ENCODE results near the gene TSEN15.
"Not testable (repeated sequence)": the region's sequence is repeated elsewhere in the genome, so short reads cannot be mapped to it uniquely, and the experiment has no call there.

Gene TSEN15

DNA sequence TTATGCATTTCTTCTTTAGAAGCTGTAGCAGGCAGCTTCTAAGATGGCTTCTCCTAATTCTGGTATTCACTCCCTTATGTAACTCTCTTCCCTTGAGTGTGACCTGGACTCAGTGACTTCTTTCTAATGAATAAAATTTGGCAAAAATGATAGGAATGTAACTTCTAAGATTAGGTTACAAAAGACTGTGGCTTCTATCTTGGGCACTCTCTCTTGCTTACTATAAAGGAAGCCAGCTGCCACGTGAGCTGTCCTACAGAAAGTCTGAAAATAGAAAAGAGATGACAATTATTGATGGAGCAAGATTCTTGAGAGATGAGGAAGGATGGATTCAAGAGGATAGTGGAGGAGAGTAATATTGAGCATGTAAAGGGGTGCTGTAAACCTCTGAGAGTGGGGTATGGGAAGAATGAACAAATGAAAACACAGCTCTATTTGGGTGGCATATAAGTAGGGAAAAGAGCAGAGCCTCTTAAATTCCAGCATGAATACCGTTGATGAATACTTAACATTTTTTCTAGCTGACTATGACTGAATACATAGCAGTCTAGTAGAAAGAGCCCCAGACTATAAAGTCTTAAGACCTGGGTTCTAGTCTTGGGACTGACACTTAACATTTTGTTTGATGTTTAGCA, 5.5 kb downstream of the TSEN15 start:
- DNase-seq: no peak

DNA sequence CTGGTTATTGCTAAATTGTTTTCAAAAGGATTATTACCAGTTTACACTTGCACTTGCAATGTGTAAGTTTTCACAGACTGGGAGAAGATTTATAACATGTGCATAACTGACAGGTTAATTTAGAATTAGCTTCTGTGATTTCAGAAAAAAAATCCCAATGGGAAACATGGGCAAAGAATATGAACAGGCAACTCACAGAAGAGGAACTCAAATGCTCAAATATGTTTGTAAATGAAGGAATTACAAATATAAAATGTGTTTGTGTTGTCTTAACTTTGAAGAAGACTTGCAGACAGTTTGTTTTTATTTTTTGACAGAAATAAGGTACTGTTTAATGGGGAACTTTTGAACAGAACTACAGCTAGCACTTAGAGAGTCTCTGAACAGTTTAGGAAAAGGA, 8.4 kb downstream of the TSEN15 start:
- no peak for DNase-seq

DNA sequence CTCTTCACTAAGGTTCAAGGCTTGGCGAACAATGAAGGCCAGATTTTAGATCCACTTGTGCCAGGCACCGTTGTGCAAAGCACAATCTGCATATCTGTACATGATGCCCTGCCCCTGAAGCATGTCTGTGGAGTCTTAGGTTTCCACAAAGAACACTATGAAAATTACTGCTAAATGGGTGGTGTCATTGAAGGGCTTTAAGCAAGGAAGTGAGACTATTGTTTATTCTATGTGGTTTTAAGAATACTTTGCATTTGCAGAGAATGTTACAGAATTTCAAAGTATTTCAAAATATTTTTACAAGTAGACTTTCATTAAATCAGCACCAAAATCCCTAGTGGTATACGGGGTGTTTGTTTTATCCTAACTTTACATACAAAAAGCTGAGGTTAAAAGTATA, 8.8 kb downstream of the TSEN15 start:
- DNase-seq: no peak

DNA sequence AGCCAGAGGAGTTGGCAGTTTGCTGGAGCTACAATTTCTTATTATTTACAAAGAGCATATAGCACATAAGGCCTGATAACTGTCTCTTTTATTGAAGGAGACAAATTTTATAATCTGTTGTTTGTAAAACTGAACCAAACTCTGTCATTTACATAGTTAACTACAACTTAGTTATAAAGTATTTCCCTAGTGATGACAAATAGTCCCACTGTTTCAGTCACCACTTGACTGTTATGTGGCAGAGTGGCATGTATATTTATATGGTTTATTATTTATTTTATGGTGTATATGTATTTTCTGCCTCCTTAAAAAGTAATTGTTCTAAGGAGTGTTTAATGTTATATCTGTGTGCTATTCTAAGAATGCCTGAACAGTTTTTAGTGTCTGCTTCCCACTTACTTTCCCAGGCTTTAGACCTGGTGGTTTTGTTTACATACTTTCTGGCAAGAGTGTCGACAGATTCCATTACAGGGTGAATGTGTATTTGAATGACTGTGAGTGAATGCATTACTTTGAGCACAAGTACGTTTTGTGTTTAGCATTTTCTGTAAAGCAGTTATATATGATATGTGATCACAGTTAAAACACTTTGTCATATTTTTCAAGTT, 10.0 kb downstream of the TSEN15 start:
- no peak for DNase-seq

DNA sequence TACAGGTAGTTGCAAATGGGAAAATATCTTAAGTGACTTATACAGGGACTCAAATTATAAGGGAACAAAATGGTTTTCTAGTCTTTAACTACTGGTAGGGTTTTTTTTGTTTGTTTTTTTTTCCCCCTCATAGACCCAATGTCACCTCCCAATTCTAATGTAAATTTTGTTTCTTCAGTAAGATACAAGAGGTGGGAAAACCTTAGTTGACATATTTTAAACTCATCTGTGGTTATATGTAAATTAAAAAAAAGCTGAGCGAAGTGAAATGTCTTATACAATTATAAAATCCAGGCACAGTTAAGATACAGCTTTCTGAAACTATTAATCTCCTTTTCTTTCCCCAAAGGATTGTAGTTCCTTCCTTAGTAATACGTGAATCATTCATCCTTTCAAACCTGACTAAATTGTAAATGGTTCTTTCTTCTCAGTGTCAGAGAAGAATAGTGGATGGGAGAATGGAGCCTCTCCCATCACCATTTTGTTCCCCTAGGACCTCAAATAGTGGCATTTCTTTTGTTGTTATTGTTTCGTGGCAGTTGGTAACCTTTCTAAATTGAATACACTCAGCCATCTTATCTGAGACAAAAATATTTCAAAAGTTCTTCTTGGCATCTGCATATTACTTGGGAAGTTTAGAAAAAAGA, 11.2 kb downstream of the TSEN15 start:
- DNase-seq: no peak

DNA sequence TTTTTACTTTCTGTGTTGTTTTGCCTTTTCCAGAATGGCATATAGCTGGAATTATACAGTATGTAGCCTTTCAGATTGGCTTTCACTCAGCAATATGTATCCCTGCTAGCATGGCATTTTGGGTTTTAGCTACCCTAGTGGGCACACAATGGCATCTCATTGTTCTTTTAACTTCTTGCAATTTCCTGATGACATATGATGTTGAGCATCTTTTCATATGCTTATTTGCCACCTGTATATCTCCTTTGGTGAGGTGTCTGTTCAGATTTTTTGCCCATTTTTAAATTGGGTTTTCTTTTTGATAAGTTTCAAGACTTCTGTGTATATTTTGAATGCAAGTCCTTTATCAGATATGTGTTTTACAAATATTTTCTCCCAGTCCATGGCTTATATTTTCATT, 14.0 kb downstream of the TSEN15 start:
- no peak for DNase-seq

DNA sequence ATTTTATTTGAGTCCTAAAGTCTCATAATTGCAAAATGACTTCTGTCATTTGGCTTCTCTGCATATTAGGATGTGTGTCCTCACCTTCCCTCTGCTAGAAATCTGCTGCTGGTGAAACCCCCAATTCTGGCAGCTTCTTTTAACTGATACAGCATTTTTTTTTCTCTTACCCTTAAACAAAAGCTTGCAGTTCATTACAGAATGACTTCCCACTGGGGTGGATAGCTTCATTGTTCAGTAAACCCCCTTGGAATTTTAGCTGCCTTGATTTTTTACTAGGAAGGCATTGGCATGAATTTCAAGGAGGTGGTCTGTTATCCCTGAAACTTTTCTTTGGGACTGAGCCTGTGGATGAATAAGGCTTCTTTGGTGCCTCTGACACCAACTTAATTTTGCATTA, 16.8 kb downstream of the TSEN15 start:
- DNase-seq: no peak

DNA sequence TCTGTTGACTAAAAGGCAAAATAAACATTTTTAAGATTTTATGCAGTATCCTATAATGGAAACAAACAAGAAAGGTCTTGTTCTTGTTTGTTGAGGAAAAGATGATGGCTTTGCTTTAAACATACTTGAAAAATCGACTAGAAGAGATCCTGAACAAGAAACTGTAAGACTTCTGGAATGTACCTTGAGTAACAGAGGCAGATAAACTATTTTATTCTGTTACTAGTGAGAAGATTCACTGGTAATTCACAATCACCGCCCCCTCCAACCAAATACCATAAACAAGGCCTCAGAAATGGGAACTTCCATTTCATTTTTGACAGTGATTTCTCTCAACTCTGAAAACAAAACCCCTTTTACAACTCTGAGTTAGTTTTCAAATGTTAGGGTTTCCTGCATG, 18.1 kb downstream of the TSEN15 start:
- no peak for DNase-seq

DNA sequence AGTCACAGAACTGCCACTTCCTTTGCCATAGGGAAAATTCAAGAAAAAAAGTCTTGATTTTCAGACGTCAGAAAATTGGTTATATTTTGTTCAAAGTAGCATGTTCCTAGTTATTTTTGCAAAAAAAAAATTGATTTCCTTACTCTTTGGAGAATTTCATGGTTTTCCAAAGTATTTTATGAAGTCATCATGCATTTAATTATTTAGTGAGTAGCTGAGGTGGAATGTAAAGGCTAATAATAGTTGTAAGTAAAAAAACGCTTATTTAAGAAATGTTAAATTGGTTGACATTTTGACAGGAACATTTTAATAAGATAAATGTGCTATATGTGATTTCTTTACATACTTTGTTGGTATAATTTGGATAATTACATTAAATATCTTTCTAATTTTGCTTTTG, 20.8 kb downstream of the TSEN15 start:
- no peak for DNase-seq

DNA sequence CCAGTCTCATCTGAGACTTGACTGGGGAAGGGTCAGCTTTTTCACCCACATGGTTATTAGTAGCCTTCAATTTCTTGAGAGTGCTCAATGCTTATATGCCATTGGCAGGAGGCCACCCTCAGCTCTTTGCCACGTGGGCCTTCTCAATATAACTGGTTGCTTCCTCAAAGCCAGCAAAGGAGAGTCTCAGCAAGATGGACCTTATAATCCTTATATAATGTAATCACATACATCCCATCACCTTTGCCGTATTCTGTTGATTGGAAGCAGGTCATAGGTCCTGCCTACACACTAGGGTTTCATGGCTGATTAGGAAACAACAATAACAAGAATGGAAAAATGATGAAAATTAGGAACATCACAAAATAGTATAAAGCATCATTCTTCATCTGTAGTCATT, 22.9 kb downstream of the TSEN15 start:
- DNase-seq: no peak

DNA sequence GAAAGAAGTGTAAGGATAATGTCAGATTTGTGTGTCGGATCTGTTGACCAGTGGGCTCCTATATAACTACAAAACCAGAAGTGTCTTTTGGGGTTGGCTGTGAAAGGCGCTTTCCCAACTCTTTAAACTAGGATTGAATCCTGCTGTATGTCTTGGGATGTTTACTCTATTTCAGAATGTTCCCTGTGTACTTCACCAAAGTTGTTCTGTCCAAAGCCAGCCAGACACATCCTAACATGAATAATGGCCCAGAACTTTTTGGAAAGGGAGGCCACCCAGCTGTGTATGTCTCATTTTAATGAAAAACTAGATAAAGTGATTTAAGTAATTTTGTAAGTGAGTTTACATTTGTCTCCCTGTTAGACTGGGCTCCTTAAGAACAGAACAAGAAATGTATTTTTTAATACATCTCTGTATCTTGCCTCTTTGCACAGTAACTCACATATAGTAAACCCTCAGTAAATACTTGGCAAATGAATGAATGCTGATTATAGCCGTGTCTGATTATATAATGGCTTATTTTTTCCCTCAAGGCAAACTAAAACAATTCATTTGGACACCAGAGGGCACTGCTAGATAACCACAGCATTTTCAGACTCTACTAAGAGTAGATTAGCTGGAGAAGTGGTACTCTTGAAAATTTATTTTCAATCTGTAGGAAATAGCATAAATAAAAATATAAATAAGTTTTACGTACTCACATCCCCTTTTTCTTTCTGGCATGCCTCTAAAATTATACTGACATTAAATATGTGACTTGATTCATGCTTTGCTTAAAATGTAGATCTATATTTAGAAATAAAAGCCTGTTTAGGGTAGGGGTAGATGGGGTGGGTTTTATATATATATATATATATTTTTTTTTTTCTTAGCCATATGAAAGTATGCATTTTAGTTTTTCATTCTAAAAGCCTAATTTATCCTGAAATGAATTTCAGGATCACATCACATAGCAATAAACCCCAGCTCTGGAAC, 23.8 kb downstream of the TSEN15 start:
- peak; percentile 62 for DNase-seq

DNA sequence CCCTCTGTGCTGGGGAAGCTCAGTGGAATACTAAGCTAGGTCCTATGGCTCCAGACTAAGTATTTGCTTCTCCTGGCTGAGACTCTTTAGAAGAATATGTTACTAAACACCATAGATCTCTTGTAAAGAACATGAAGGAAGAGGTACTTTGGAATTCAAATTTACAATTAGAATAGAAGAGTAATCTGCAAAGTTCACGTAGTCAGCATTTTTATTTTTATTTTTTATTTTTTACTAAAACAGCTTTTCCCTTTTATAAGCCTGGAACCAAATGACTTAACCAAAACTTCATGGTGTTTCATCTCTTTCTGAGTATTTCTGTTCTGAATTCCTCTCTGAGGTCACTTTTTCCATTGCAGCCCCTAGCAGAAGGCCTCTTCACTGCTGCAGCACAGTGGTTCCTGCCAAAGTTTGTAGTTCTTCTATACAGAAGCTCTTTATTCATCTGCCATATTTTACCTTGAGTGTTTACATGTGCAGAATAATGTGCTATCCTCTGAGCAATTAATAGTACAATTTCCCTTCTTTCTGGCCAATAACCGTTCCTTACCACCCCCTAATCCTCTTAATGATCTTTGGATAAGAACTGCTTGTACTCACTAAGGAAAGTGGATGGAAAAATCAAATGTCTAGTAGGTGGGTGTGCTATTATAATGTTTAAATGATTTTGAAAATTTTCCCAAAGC, 27.2 kb downstream of the TSEN15 start:
- no peak for DNase-seq

DNA sequence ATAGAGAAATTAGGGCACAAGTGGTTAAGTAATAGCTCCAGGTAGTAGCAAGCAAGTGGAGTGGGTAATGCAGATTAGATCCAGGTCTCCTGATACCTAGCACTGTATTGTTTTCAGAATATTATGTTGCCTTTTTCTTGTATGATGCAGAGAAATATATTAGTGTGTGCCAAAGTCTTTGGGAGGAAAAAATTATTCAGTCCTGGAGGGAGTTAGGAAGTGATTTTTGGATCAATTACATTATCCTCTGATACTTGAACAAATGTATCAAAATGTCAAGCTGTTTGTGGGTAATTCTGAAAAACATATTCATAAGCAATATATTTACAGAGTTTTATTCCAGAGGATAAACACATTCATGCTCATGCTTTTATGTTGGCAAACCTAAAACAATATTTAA, 28.8 kb downstream of the TSEN15 start:
- DNase-seq: no peak

DNA sequence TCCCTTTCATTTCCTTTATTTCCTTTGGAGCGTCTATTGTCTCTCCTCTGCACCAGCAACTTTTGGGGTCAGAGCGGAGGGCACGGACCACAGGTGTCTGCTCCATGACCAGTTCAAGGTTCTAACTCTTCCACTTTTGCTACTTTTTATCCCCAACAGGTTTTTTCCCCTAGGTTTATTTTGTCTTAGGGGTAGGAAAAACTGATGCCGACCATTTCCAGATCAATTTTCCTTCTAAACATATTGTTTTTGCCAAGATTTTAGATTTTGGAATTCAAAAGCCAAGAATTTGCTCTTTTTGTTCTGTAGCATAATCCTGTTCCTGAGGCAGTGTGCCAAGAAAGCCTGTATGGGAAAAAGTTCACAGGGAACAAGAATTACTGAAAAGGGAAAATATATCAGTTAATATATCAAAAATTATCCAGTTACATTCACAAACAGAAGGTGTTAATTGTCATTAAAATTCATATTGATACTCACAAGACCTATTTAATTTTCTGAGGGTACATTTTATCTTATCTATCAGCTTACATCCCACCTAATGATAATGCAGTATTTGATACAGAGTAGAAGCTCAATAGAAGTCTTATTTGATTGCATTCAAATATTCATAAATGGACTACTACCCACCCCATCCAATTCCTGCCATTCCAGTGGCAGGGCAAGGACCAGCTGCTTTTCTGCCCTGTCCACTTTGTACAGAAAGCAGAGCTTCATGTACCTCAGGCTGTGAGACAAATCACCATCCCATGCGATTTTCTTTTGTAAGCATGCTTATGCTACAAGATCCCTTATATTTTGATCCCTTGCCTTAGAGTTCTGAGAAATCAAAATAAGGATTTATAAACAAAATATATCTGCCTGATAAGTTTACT, 31.2 kb downstream of the TSEN15 start:
- no peak for DNase-seq

DNA sequence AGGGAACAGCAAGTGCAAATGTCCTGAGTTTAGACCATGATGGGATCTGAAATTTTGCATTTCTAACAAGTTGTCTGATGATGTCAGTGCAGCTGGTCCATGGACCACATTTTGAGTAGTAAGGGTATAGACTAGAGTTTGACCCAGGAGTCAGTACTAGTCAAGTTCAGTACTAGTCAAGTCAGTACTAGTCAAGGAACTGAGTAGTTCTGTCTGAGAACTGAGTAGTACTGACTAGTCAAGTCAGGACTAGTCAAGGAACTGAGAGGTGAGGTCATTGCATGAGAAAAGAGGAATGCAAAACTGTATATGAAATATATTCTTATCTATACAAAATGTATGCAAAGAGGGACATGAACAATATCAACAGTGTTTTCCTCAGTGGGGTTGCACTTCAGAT, 34.1 kb downstream of the TSEN15 start:
- no peak for DNase-seq

DNA sequence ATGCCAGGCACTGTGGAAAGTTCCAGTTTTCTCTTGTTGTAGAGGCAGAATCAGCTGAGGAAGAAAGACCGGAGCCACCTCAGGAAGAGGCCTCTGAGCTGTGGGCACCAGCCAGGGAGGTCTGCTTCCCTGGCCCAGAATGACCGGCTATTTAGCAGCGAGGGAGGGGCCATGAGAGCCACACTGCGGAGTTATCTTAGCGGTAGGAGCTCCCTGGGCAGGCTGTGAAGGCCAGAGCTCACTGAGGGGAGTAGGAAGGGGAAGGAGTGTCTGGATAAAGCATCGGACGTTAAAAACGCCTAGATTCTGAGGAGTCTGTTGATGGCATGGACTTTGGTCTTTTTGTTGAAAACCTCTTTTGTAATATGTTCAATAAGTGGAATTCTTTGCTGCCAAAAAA, 36.5 kb downstream of the TSEN15 start:
- no peak for DNase-seq

DNA sequence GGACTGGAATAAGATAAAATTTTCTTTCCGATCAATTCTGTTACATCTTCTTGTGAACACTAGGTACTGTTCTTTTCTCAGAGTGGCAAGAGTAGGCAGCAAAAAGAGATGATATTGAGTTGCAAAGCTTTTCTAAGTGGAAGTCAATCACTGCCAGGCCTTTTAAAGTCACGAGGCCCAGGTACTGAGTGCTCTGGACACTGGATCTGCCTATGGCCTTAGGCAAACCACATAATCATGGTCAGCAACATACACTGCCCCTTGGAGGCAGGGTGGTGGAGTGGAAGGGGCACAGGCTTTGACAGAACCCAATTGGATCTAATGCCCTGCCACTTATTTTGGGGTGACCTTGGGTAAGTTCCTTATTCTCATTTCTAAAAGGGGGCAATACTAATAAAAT, 41.5 kb downstream of the TSEN15 start:
- no peak for DNase-seq

DNA sequence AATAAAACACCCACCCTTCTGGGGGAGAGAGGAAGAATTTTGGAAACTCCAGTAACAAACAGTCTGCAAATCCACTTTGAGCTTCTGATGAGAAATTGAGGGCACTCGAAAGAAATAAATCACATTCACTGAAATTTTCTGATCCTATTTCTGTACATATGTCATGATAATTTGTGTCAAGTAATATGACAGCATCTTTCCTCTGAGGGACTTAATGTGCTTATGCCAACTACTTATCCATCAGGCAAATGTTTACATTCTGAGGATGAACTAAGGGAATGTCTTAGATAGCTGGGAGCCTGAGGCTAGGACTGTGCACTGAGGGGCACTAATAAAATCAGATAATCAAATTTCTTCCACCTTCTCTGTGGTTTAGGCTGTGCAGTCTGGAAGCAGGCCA, 44.5 kb downstream of the TSEN15 start:
- no peak for DNase-seq

DNA sequence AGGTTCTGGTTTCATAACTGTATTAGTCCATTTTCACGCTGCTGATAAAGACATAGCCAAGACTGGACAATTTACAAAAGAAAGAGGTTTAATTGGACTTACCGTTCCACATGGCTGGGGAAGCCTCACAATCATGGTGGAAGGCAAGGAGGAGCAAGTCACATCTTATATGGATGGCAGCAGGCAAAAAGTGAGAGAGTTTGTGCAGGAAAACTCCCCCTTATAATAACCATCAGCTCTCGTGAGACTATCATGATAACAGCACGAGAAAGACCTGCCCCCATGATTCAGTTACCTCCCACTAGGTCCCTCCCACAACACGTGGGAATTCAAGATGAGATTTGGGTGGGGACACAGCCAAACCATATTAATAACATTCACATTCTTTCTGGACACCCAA, 45.0 kb downstream of the TSEN15 start:
- DNase-seq: not testable (repeated sequence)

DNA sequence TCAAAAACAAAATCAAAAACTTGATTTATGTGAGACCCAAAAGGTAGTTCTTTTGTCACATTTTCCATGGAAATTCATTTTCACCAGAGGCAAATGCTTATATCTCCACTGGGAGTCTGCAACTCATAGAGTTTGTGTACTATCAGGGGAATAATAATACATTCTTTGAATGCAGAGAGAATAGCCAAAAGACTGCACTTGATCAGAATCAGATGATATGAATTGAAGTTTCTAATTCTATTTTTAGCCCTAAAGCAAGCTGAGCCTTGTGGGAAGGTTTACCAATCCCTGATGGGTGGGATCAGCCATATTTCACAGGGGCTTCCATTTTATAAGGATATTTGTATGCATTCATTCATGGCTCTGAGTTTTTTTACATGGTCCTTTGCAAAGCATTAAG, 49.6 kb downstream of the TSEN15 start:
- no peak for DNase-seq

DNA sequence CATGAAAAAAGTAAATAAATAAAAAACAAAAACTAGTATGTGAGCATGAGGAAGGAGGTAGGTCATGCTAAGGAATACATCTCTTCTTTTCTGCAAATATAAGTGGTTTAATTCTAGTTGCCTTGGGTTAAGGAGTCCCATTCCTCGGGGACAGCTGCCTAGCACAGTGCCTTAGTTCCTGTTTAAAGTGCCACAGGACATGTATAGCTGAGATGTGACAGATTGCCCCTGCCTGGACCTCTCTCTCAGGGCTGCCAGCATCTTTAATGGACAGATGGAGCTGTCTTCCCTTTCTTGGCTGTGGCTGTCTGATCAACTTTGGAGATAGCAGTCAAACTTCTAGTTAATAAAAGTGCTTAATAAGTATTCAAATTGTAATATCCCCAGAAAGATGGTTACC, 50.0 kb downstream of the TSEN15 start:
- DNase-seq: no peak
